Measurements from ENCODE around the gene HMX1. TPM values are rescaled to one million over a fixed set of nuclear protein-coding genes. Genes with fewer than 3 reads are reported as not detected.

Gene HMX1
- total and polyA plus RNA-seq, 2 donors (not counting 3 experiments of a cell fraction or from before 2014, with no cell fraction given) = not detected

DNA sequence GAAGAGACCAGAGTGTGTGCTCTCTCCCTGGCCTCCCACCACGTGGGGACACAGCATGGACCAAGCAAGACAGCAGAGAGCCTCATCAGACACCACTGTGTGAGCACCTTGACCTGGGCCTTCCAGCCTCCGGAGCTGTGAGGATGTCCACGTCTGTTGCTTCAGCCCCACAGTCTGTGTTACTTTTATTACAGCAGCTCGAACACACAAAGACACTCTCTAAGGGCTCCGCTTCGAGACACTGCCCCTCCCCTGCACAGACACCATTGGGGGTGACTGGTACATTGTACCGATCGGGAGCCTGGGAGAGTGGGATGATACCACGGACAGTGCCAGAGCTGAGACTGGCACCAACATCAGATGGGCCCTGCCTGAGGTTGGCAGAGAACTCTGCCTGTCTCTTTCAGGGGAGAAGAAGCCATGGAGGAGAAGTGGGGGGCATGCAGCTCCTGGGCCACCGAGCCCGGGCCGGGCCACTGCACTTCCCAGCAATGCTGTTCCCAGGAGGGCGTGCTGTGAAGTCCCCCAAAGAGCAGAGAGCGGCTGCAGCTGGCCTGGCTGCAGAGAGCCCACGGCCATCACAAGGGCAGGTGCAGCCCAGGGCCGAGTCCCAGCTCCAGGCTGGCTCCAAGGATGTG, 48.1 kb upstream of the HMX1 start:
- Histone ChIP-seq H3K27me3 (ENCODE audit: control insufficient read depth in 2 of 2, insufficient read depth in 2 of 2, low read length in 2 of 2) (no peaks in the 10 kb centered on the region), H3K9ac (replicated peaks; ENCODE audit: extremely low read depth, insufficient read depth, low read length) (no peak overlapping the region), H3K79me2 (ENCODE audit: control insufficient read depth, insufficient read depth, low read length) (no peaks in the 10 kb centered on the region), H4K20me1 (replicated peaks; ENCODE audit: control insufficient read depth, extremely low read depth, insufficient read depth, low read length) (no peaks in the 10 kb centered on the region), H3K9me3 (replicated peaks; ENCODE audit: control insufficient read depth, insufficient read depth, low read length) (no peaks in the 10 kb centered on the region), H3K36me3 (ENCODE audit: control insufficient read depth in 2 of 2, extremely low read depth in 1 of 2, insufficient read depth in 2 of 2, low read length in 2 of 2) (no peaks in the 10 kb centered on the region), H3K27ac (ENCODE audit: insufficient read depth, low read depth, low read length) (no peak overlapping the region), H3K9me1 (replicated peaks; ENCODE audit: control insufficient read depth, extremely low read depth, insufficient read depth, low read length) (no peaks in the 10 kb centered on the region), H3K4me1 (ENCODE audit: control insufficient read depth, extremely low read depth, insufficient read depth, low read length) (no peaks in the 10 kb centered on the region), H3K4me2 (ENCODE audit: insufficient read depth, low read length) (no peak overlapping the region), H2AFZ (ENCODE audit: low read depth, low read length) (no peak overlapping the region), H3K4me3 (replicated peaks in 1 of 3; ENCODE audit: insufficient read depth in 1 of 3, low read depth in 1 of 3, low read length in 3 of 3) (no peak overlapping the region)
- FAIRE-seq (no peak), DNase-seq (ENCODE audit: low read depth, low spot score) (no peak)
- ChIA-PET POLR2A (no interaction called here), CTCF (interaction anchor here (1.6 kb wide), 1 partner anchor 312 kb away, joined by 5 read pairs; no protein-coding TSS in a partner anchor)
- TF ChIP-seq CTCF (IDR thresholded peaks at IDR 0.05; ENCODE audit: extremely low read depth in 1 of 2, insufficient read depth in 1 of 2, low read depth in 1 of 2, low read length in 2 of 2) (no peak), MAX (IDR thresholded peaks at IDR 0.05; ENCODE audit: insufficient read depth, insufficient read length) (no peak), MYC (IDR thresholded peaks at IDR 0.05; ENCODE audit: low read depth, low read length) (no peak), JUN (IDR thresholded peaks at IDR 0.05; ENCODE audit: borderline replicate concordance, insufficient read depth, insufficient read length, low read depth) (no peak), FOS (IDR thresholded peaks at IDR 0.05; ENCODE audit: borderline replicate concordance, insufficient read depth, low read length) (no peak), POLR2AphosphoS5 (IDR thresholded peaks at IDR 0.05; ENCODE audit: insufficient read depth, low read depth, low read length) (no peak), EZH2 (IDR thresholded peaks at IDR 0.05; ENCODE audit: borderline replicate concordance, low read depth, low read length, severe bottlenecking) (no peak), POLR2A (IDR thresholded peaks at IDR 0.05; ENCODE audit: low read depth, low read length) (no peak)
- intact Hi-C loops (cut with micrococcal nuclease) (no loop called here), dilution Hi-C loops (cut with MboI; ENCODE audit: extremely low pct_ligation_motif_present, low sequenced_read_pairs) (no loop called here)
- no TSS peak for BruUV-seq (replicated peaks)
